ENCODE data around the gene IQCH.
A peak's percentile ranks its signal among the peaks of the same experiment; 100 is the strongest.

Gene IQCH

DNA sequence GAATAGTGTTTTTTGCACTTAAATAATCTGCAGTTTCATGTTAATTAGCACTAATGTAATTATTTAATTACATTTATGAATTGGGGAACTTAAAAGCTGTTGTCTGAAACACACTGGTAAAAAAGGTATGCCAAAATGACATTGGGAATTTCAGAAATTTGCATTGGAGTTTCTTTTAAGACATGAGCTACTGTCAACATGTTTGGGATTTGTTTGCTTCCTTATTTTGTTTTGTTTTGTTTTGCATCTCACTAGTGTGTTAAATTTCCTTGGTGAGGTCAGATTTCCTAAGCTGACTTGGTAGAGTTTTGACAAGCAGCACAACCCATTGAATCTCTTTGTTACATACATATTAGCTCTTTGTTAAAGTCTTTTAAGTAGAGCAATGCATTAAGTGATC lies 119.4 kb downstream of the IQCH start:
- TF ChIP-seq, protein P1, sequence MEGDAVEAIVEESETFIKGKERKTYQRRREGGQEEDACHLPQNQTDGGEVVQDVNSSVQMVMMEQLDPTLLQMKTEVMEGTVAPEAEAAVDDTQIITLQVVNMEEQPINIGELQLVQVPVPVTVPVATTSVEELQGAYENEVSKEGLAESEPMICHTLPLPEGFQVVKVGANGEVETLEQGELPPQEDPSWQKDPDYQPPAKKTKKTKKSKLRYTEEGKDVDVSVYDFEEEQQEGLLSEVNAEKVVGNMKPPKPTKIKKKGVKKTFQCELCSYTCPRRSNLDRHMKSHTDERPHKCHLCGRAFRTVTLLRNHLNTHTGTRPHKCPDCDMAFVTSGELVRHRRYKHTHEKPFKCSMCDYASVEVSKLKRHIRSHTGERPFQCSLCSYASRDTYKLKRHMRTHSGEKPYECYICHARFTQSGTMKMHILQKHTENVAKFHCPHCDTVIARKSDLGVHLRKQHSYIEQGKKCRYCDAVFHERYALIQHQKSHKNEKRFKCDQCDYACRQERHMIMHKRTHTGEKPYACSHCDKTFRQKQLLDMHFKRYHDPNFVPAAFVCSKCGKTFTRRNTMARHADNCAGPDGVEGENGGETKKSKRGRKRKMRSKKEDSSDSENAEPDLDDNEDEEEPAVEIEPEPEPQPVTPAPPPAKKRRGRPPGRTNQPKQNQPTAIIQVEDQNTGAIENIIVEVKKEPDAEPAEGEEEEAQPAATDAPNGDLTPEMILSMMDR (conservative IDR thresholded peaks at IDR 0.05; ENCODE audit: low read depth, low read length), result no peak
- H3K4me3 ChIP-seq (ENCODE audit: low read length), result no peak overlapping the region
- DNase-seq (ENCODE audit: low read depth), result no peak

GRCh38 chr15:67379530-67379929 lies 124.9 kb downstream of the IQCH start:
- DNase-seq (ENCODE audit: low read depth), result no peak
- TF ChIP-seq, protein P1 (conservative IDR thresholded peaks at IDR 0.05; ENCODE audit: low read depth, low read length), result no peak
- no peak overlapping the region for H3K4me3 ChIP-seq (ENCODE audit: low read length)

DNA sequence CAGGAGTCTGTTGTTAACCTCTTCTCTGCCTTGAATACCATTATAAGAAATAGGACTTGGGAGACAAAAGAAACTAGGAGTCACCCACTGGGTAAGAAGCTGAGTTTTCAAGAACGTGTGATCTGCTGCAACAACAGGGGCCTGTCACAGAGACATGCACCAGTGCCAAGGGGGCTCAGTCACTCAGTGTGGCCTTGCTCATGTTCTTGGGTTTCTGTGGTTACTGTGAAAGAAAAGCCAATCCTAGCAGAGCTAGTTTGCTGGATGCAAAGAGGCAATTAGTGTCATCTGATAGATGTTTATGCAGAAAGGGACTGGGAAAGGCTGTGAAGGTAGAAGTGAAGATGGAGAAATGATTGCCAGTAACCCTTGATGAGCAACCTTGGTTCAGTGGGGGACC lies 126.3 kb downstream of the IQCH start:
- DNase-seq (ENCODE audit: low read depth), result no peak
- TF ChIP-seq, protein P1 (conservative IDR thresholded peaks at IDR 0.05; ENCODE audit: low read depth, low read length), result no peak
- H3K4me3 ChIP-seq (ENCODE audit: low read length), result no peak overlapping the region

- no peak for DNase-seq (ENCODE audit: low read depth)
- TF ChIP-seq, protein P1 (conservative IDR thresholded peaks at IDR 0.05; ENCODE audit: low read depth, low read length), result no peak
- H3K4me3 ChIP-seq (ENCODE audit: low read length), result no peak overlapping the region
Observed at GRCh38 chr15:67381416-67382045, 126.9 kb downstream of the IQCH start.

GRCh38 chr15:67382723-67383122 lies 128.1 kb downstream of the IQCH start:
- TF ChIP-seq, protein P1 (conservative IDR thresholded peaks at IDR 0.05; ENCODE audit: low read depth, low read length), result no peak
- H3K4me3 ChIP-seq (ENCODE audit: low read length), result no peak overlapping the region
- no peak for DNase-seq (ENCODE audit: low read depth)

GRCh38 chr15:67383899-67384298 lies 129.3 kb downstream of the IQCH start:
- TF ChIP-seq, protein P1 (conservative IDR thresholded peaks at IDR 0.05; ENCODE audit: low read depth, low read length), result peak; percentile 35
- no peak overlapping the region for H3K4me3 ChIP-seq (ENCODE audit: low read length)
- DNase-seq (ENCODE audit: low read depth), result no peak

GRCh38 chr15:67384761-67385160 lies 130.2 kb downstream of the IQCH start:
- no peak for DNase-seq (ENCODE audit: low read depth)
- H3K4me3 ChIP-seq (ENCODE audit: low read length), result no peak overlapping the region
- TF ChIP-seq, protein P1 (conservative IDR thresholded peaks at IDR 0.05; ENCODE audit: low read depth, low read length), result no peak
